ENCODE results near the gene AP2A2.

- TF ChIP-seq CTCF (IDR thresholded peaks at IDR 0.05 in 4 of 5, conservative IDR thresholded peaks at IDR 0.05 in 1 of 5) = no peak
- no peak for TF ChIP-seq POLR2A (IDR thresholded peaks at IDR 0.05)
Measured at GRCh38 chr11:1022411-1022810, 96.7 kb downstream of the AP2A2 start.
